NCI-H2029 (cell line): ENCODE results near the gene AGAP5.

ENCODE experiments used
- DNase-seq: peaks from one replicate; lab custom pipeline; 2025; lab: John Stamatoyannopoulos, UW

The AGAP5 gene

GRCh38 chr10:73625884-73626752 lies 71.8 kb downstream of the AGAP5 start:
- peak; percentile 89 for DNase-seq

DNA sequence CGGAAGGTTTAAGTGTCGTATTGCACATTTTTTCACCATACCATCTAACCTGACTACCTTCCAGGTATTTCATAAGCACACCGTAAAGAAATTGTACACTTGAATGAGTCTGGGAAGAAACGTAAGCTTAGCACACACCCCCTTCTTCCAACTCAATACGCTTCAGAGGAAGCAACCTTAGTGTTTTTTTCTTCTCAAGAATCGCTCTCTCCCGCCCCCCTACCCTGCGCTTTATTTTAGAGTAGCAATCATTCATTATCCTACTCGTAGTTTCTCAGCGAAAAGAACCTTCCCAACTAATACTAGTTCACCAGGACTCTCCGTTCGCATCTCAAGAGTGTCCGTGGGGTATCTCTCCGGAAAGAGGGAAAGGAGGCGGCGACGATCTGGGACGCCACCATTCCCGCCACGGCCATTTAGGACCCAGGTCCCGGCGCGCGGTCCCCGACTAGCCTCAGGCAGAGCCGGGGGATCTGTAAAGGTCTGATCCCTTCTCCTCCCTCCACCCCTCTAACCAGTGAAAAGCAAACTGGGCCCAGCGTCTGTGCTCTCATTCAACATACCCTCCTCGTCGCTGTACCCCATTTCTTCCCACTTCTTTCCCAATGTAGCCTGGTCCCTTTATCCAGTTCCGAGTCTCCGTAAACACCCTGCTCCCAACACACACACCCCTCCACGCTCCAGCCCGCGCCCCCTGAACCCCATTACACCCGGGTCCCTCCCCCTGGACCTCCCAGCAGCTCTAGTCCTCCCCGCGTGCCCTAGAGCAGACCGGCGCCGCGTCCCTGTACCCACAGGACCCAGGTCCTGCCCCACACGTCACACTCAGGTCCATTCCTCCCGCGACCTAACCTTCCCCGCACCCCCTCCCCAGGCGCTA lies 72.7 kb downstream of the AGAP5 start:
- no peak for DNase-seq
